IMR-90 (cell line): Measurements from ENCODE around the gene TMC1. TPM values are rescaled to one million over a fixed set of nuclear protein-coding genes. Genes with fewer than 3 reads are reported as not detected.

ENCODE experiments used
- ATAC-seq: fragments of 200-7000 bp; cut with Tn5 transposase; 2 replicates; pipeline ENCODE4 v1.9.1; 2020; ENCODE audit warnings: low read depth, mild to moderate bottlenecking, moderate library complexity
- BruUV-seq: library from RNA; stranded (reverse); fragments of 400-500 nt; replicated peaks from 2 replicates; lab custom pipeline; 2021; lab: Mats Ljungman, UMichigan
- CTCF ChIA-PET: fragments of 300-600 bp; formaldehyde crosslinking; extraction: SDS; loops from one replicate; lab custom pipeline; 2021; ENCODE audit warnings: antibody characterized with exemption; lab: Yijun Ruan, JAX
- POLR2A ChIA-PET: fragments of 300-600 bp; sonication (Branson Sonifier 250); formaldehyde crosslinking; loops from one replicate; lab custom pipeline; 2022; ENCODE audit warnings: antibody characterized with exemption; ENCODE audit not compliant: unreplicated experiment; lab: Charles Lee
- DNase-seq: peaks from one replicate; pipeline ENCODE4 v3.0.0; 2013
- H2AFZ ChIP-seq: replicated peaks from 2 replicates; pipeline ENCODE3; 2013; ENCODE audit warnings: low read length, mild to moderate bottlenecking; ENCODE audit not compliant: poor library complexity
- H2AK5ac ChIP-seq: 2 replicates; pipeline ENCODE4 v1.6.1; 2013; ENCODE audit warnings: low read depth, low read length, inconsistent platforms
- H2AK9ac ChIP-seq: replicated peaks from 2 replicates; pipeline ENCODE3; 2013; ENCODE audit warnings: mild to moderate bottlenecking, low read depth, low read length, moderate library complexity; ENCODE audit not compliant: poor library complexity
- H2BK120ac ChIP-seq: 2 replicates; pipeline ENCODE4 v1.6.1; 2013; ENCODE audit warnings: low read depth, low read length, inconsistent platforms
- H2BK15ac ChIP-seq: 3 replicates; pipeline ENCODE4 v1.6.1; 2013; ENCODE audit warnings: low read depth, low read length, inconsistent platforms
- H2BK20ac ChIP-seq: 2 replicates; pipeline ENCODE4 v1.6.1; 2013; ENCODE audit warnings: low read depth, mild to moderate bottlenecking, inconsistent platforms, low read length, moderate library complexity
- H2BK5ac ChIP-seq: 2 replicates; pipeline ENCODE4 v1.6.1; 2013; ENCODE audit warnings: mild to moderate bottlenecking, low read depth, low read length, inconsistent platforms; ENCODE audit not compliant: poor library complexity, severe bottlenecking
- H3K14ac ChIP-seq: replicated peaks from 2 replicates; pipeline ENCODE4 v1.6.1; 2013; ENCODE audit warnings: low read depth, low read length, inconsistent platforms
- H3K18ac ChIP-seq: 2 replicates; pipeline ENCODE4 v1.6.1; 2013; ENCODE audit warnings: low read depth, low read length, control low read depth
- H3K23ac ChIP-seq: 2 replicates; pipeline ENCODE4 v1.6.1; 2013; ENCODE audit warnings: low read depth, low read length, inconsistent platforms
- H3K27ac ChIP-seq: 2 replicates; pipeline ENCODE4 v1.5.1; 2013; ENCODE audit warnings: mild to moderate bottlenecking, control low read depth, low read length; ENCODE audit not compliant: insufficient read depth
- H3K27me3 ChIP-seq: 2 replicates; pipeline ENCODE4 v1.6.1; 2013; ENCODE audit warnings: low read length; ENCODE audit not compliant: control insufficient read depth, insufficient read depth
- H3K36me3 ChIP-seq: 2 replicates; pipeline ENCODE4 v1.6.1; 2013; ENCODE audit warnings: low read length, mixed read lengths; ENCODE audit not compliant: control insufficient read depth, insufficient read depth
- H3K4ac ChIP-seq: 2 replicates; pipeline ENCODE4 v1.6.1; 2013; ENCODE audit warnings: low read depth, low read length, inconsistent platforms
- H3K4me1 ChIP-seq: 2 replicates; pipeline ENCODE4 v1.6.1; 2013; ENCODE audit warnings: low read length, mixed read lengths; ENCODE audit not compliant: control insufficient read depth, insufficient read depth
- H3K4me2 ChIP-seq: 2 replicates; pipeline ENCODE4 v1.6.1; 2013; ENCODE audit warnings: low read depth, mild to moderate bottlenecking, control low read depth, low read length, moderate library complexity
- H3K4me3 ChIP-seq: 2 replicates; pipeline ENCODE4 v1.5.1; 2013; ENCODE audit warnings: low read depth, mild to moderate bottlenecking, control low read depth, low read length, moderate library complexity; ENCODE audit not compliant: insufficient read depth
- H3K56ac ChIP-seq: 2 replicates; pipeline ENCODE4 v1.6.1; 2013; ENCODE audit warnings: low read length, inconsistent platforms; ENCODE audit not compliant: insufficient read depth; ENCODE audit errors: extremely low read depth
- H3K79me1 ChIP-seq, 2 experiments: 2 replicates each; pipeline ENCODE4 v1.6.1; 2013; ENCODE audit warnings: low read length in 2 of 2, inconsistent platforms in 1 of 2, low read depth in 1 of 2
- H3K9ac ChIP-seq: 2 replicates; pipeline ENCODE4 v1.6.1; 2013; ENCODE audit warnings: low read depth, low read length, control low read depth
- H3K9me1 ChIP-seq: 2 replicates; pipeline ENCODE4 v1.6.1; 2013; ENCODE audit warnings: low read length, inconsistent platforms; ENCODE audit not compliant: insufficient read depth
- H3K9me3 ChIP-seq: 2 replicates; pipeline ENCODE4 v1.6.1; 2013; ENCODE audit warnings: low read length; ENCODE audit not compliant: control insufficient read depth, insufficient read depth
- H4K20me1 ChIP-seq: 2 replicates; pipeline ENCODE4 v1.6.1; 2013; ENCODE audit warnings: low read length, inconsistent platforms; ENCODE audit not compliant: insufficient read depth
- H4K5ac ChIP-seq: 2 replicates; pipeline ENCODE4 v1.6.1; 2013; ENCODE audit warnings: mild to moderate bottlenecking, low read depth, low read length, control low read depth
- H4K8ac ChIP-seq, 2 experiments: 2 replicates each; pipeline ENCODE4 v1.6.1; 2013; ENCODE audit warnings: low read depth in 2 of 2, low read length in 2 of 2, control low read depth in 1 of 2, inconsistent platforms in 1 of 2
- H4K91ac ChIP-seq: 2 replicates; pipeline ENCODE4 v1.6.1; 2013; ENCODE audit warnings: low read depth, low read length, inconsistent platforms; ENCODE audit not compliant: insufficient read depth
- BHLHE40 ChIP-seq: fragments of 150-350 bp; IDR thresholded peaks from 2 replicates; pipeline ENCODE4 v1.6.1; 2016; ENCODE audit warnings: mild to moderate bottlenecking, low read depth, low read length
- CEBPB ChIP-seq: IDR thresholded peaks from 2 replicates; pipeline ENCODE4 v1.6.1; 2012; ENCODE audit warnings: low read depth, low read length, improper control_type of control experiment
- CHD1 ChIP-seq: IDR thresholded peaks from 2 replicates; pipeline ENCODE4 v1.6.1; 2012; ENCODE audit warnings: low read depth, low read length, improper control_type of control experiment
- CTCF ChIP-seq: conservative IDR thresholded peaks from 2 replicates; pipeline ENCODE4 v1.5.1; 2012; ENCODE audit warnings: mild to moderate bottlenecking, low read depth, low read length, improper control_type of control experiment
- ELK1 ChIP-seq: fragments of 150-350 bp; IDR thresholded peaks from 2 replicates; pipeline ENCODE4 v1.6.1; 2016; ENCODE audit warnings: low read depth, mild to moderate bottlenecking, low read length, moderate library complexity, borderline replicate concordance
- FOS ChIP-seq: fragments of 150-350 bp; IDR thresholded peaks from 2 replicates; pipeline ENCODE4 v1.6.1; 2016; ENCODE audit warnings: low read depth, low read length
- MAZ ChIP-seq: IDR thresholded peaks from 2 replicates; pipeline ENCODE4 v1.6.1; 2012; ENCODE audit warnings: low read depth, mild to moderate bottlenecking, low read length, improper control_type of control experiment, moderate library complexity, borderline replicate concordance
- MXI1 ChIP-seq: IDR thresholded peaks from 2 replicates; pipeline ENCODE4 v1.6.1; 2012; ENCODE audit warnings: low read depth, mild to moderate bottlenecking, low read length, moderate library complexity, borderline replicate concordance
- NFE2L2 ChIP-seq: fragments of 150-350 bp; IDR thresholded peaks from 2 replicates; pipeline ENCODE4 v1.6.1; 2016; ENCODE audit warnings: low read depth, mild to moderate bottlenecking, low read length
- POLR2A ChIP-seq: IDR thresholded peaks from 2 replicates; pipeline ENCODE4 v1.6.1; 2012; ENCODE audit warnings: mild to moderate bottlenecking, low read depth, low read length
- RAD21 ChIP-seq: IDR thresholded peaks from 2 replicates; pipeline ENCODE4 v1.6.1; 2012; ENCODE audit warnings: low read length, improper control_type of control experiment
- RCOR1 ChIP-seq: IDR thresholded peaks from 2 replicates; pipeline ENCODE4 v1.6.1; 2012; ENCODE audit warnings: mild to moderate bottlenecking, low read length, improper control_type of control experiment; ENCODE audit not compliant: insufficient replicate concordance
- RFX5 ChIP-seq: IDR thresholded peaks from 2 replicates; pipeline ENCODE4 v1.8.0; 2012; ENCODE audit warnings: low read depth, mild to moderate bottlenecking, low read length, moderate library complexity
- SMC3 ChIP-seq: fragments of 150-350 bp; IDR thresholded peaks from 2 replicates; pipeline ENCODE4 v1.6.1; 2016; ENCODE audit warnings: low read depth, mild to moderate bottlenecking, antibody characterized with exemption, low read length, moderate library complexity
- USF2 ChIP-seq: fragments of 150-350 bp; IDR thresholded peaks from 2 replicates; pipeline ENCODE4 v1.6.1; 2017; ENCODE audit warnings: mild to moderate bottlenecking, antibody characterized with exemption, low read length, low read depth
- dilution Hi-C: fragments of 300-500 bp; cut with HindIII; formaldehyde crosslinking; loops from one replicate; pipeline ENCODE4 v1.14.3; 2018; ENCODE audit warnings: low sequenced_read_pairs; ENCODE audit not compliant: unreplicated experiment
- in situ Hi-C: fragments of 300-500 bp; cut with MboI; formaldehyde crosslinking; loops from 3 replicates; pipeline ENCODE4 v1.14.3; 2019; ENCODE audit warnings: low sequenced_read_pairs, inconsistent platforms, mixed read lengths
- intact Hi-C: fragments of 100-400 bp; cut with micrococcal nuclease; formaldehyde crosslinking; loops from 2 replicates; pipeline ENCODE4 v1.10.0; 2022
- polyA plus RNA-seq, 3 experiments: library from polyadenylated mRNA; depleted of rRNA; stranded (reverse); fragments of >200 nt; gene quantifications; 2 replicates each; pipeline ENCODE4 v1.2.3, GENCODE V29; 2012; ENCODE audit warnings: low replicate concordance in 1 of 3
- total RNA-seq: library from RNA; depleted of rRNA; stranded (reverse); fragments of >200 nt; gene quantifications from 2 replicates; pipeline ENCODE4 v1.2.3, GENCODE V29; 2012

The TMC1 gene
- total and polyA plus RNA-seq, 2 of the 4 experiments (the other 2 are of a cell fraction) = not detected

GRCh38 chr9:72786948-72787347, 265.5 kb downstream of the TMC1 start:
- dilution Hi-C loops = no loop called here
- POLR2A ChIA-PET = no interaction called here

More at GRCh38 chr9:72786948-72787347, 265.5 kb downstream of the TMC1 start:
- ATAC-seq = no peak
- DNase-seq = no peak
- Histone ChIP-seq H3K4me2 (no peak overlapping the region), H3K4ac (no peak overlapping the region), H3K4me3 (no peak overlapping the region), H4K5ac (no peak overlapping the region), H3K9me1 (no peaks in the 10 kb centered on the region), H3K14ac (no peak overlapping the region), H2BK20ac (no peak overlapping the region), H3K4me1 (no peaks in the 10 kb centered on the region), H3K79me1 (no peaks in the 10 kb centered on the region), H2AFZ (no peak overlapping the region), H4K20me1 (no peaks in the 10 kb centered on the region), H2AK5ac (no peak overlapping the region), H4K91ac (no peak overlapping the region), H2BK5ac (no peak overlapping the region), H3K18ac (no peak overlapping the region), H2BK15ac (no peak overlapping the region), H2BK120ac (no peak overlapping the region), H3K9ac (no peak overlapping the region), H3K27ac (no peak overlapping the region), H2AK9ac (no peak overlapping the region), H3K23ac (no peak overlapping the region), H3K56ac (no peak overlapping the region), H3K27me3 (no peaks in the 10 kb centered on the region), H4K8ac (no peak overlapping the region), H3K36me3 (no peaks in the 10 kb centered on the region), H3K9me3 (no peaks in the 10 kb centered on the region)
- no TSS peak for BruUV-seq
- CTCF ChIA-PET = no interaction called here
- intact Hi-C loops (no loop called here), in situ Hi-C loops (no loop called here)
- TF ChIP-seq MXI1 (no peak), RFX5 (no peak), CHD1 (no peak), BHLHE40 (no peak), USF2 (no peak), NFE2L2 (no peak), POLR2A (no peak), CEBPB (no peak), RAD21 (no peak), ELK1 (no peak), MAZ (no peak), SMC3 (no peak), FOS (no peak), CTCF (no peak), RCOR1 (no peak)
